A549 (cell line): ENCODE data around the gene LCN2. TPM values are rescaled to one million over a fixed set of nuclear protein-coding genes. Genes with fewer than 3 reads are reported as not detected.

Source experiments
- ATAC-seq, 2 experiments: fragments of 200-7000 bp in 1 of 2; fragments of >200 bp in 1 of 2; cut with Nextera tagmentation in 1 of 2; cut with Tn5 transposase in 1 of 2; 3 replicates each; pipeline versions ENCODE4 v1.8.0 to v1.9.1; 2018 to 2020; ENCODE audit warnings: mild to moderate bottlenecking in 1 of 2, moderate library complexity in 1 of 2
- CTCF ChIA-PET: fragments of 300-600 bp; sonication (Branson Sonifier 250); formaldehyde crosslinking; extraction: SDS; loops from one replicate; lab custom pipeline; 2021; ENCODE audit warnings: antibody characterized with exemption, inconsistent platforms; lab: Yijun Ruan, JAX
- POLR2A ChIA-PET: fragments of 350-600 bp; formaldehyde crosslinking; extraction: SDS; loops from one replicate; lab custom pipeline; 2021; ENCODE audit warnings: antibody characterized with exemption, inconsistent platforms; lab: Yijun Ruan, JAX
- DNase-seq, 2 experiments: peaks; one replicate each; pipeline versions ENCODE4 v3.0.0 to v3.0.0-alpha.2; 2011 to 2016; ENCODE audit warnings: low read depth in 1 of 2, low spot score in 1 of 2
- FAIRE-seq: peaks from 2 replicates; lab custom pipeline; 2011; peaks lifted over from hg19 to GRCh38; lab: Jason Lieb, UNC
- H3K27ac ChIP-seq, 2 experiments: fragments of >200 bp; sonication (Bioruptor Twin); formaldehyde crosslinking; 3 replicates each; pipeline ENCODE4 v1.5.1; 2016 to 2017
- H3K4me1 ChIP-seq: fragments of >200 bp; sonication (Bioruptor Twin); formaldehyde crosslinking; 3 replicates; pipeline ENCODE4 v1.6.1; 2016
- H3K4me2 ChIP-seq: fragments of >200 bp; sonication (Bioruptor Twin); formaldehyde crosslinking; 3 replicates; pipeline ENCODE4 v1.6.1; 2016
- H3K4me3 ChIP-seq: fragments of >200 bp; sonication (Bioruptor Twin); formaldehyde crosslinking; 3 replicates; pipeline ENCODE4 v1.5.1; 2016
- H3K9me3 ChIP-seq: fragments of >200 bp; sonication (Bioruptor Twin); formaldehyde crosslinking; 3 replicates; pipeline ENCODE4 v1.6.1; 2016
- CBX2 ChIP-seq: fragments of 200-600 bp; sonication (generic); IDR thresholded peaks from 2 replicates; pipeline ENCODE4 v1.6.1; 2016; ENCODE audit warnings: low read depth, mild to moderate bottlenecking, borderline replicate concordance
- CBX8 ChIP-seq: fragments of 200-600 bp; sonication (generic); IDR thresholded peaks from 2 replicates; pipeline ENCODE4 v1.6.1; 2016
- CEBPB ChIP-seq, 2 experiments: fragments of >200 bp in 1 of 2; sonication (Bioruptor Twin) in 1 of 2; formaldehyde crosslinking in 1 of 2; IDR thresholded peaks; 2 replicates each; pipeline ENCODE4 v1.6.1; 2012 to 2016
- EHMT2 ChIP-seq: fragments of 200-600 bp; sonication (generic); IDR thresholded peaks from 2 replicates; pipeline ENCODE4 v1.6.1; 2016; ENCODE audit warnings: antibody characterized with exemption, low read depth, mild to moderate bottlenecking, moderate library complexity
- ESRRA ChIP-seq: fragments of 150-350 bp; IDR thresholded peaks from 2 replicates; pipeline ENCODE4 v1.6.1; 2014; ENCODE audit warnings: mild to moderate bottlenecking, low read length, borderline replicate concordance
- FOSB ChIP-seq: fragments of 250-450 bp; sonication (Bioruptor Pico); IDR thresholded peaks from 2 replicates; pipeline ENCODE4 v1.5.0; 2020; ENCODE audit warnings: mild to moderate bottlenecking, moderate library complexity
- GATA3 ChIP-seq: IDR thresholded peaks from 2 replicates; pipeline ENCODE4 v1.6.1; 2012; ENCODE audit warnings: borderline replicate concordance
- HDAC2 ChIP-seq: fragments of 200-600 bp; sonication (generic); IDR thresholded peaks from 2 replicates; pipeline ENCODE4 v1.6.1; 2016
- HOXB5 ChIP-seq: fragments of 250-450 bp; sonication (Bioruptor Pico); IDR thresholded peaks from 2 replicates; pipeline ENCODE4 v1.5.0; 2020; ENCODE audit warnings: mild to moderate bottlenecking, moderate library complexity
- JUN ChIP-seq, 2 experiments: fragments of >200 bp; sonication (Bioruptor Twin); formaldehyde crosslinking; IDR thresholded peaks; 2 replicates in 1 of 2; 3 replicates in 1 of 2; pipeline ENCODE4 v1.6.1; 2016 to 2017
- KDM1A ChIP-seq: fragments of 200-600 bp; sonication (generic); IDR thresholded peaks from 2 replicates; pipeline ENCODE4 v1.6.1; 2016; ENCODE audit warnings: low read depth, mild to moderate bottlenecking
- MYC ChIP-seq: IDR thresholded peaks from 2 replicates; pipeline ENCODE4 v1.6.1; 2012; ENCODE audit warnings: mild to moderate bottlenecking, inconsistent platforms, low read length, improper control_type of control experiment, borderline replicate concordance
- NFE2L2 ChIP-seq: fragments of 150-350 bp; conservative IDR thresholded peaks from 2 replicates; pipeline ENCODE4 v1.6.1; 2014; ENCODE audit warnings: low read length
- NPAS2 ChIP-seq: fragments of 250-450 bp; sonication (Bioruptor Pico); IDR thresholded peaks from 2 replicates; pipeline ENCODE4 v1.8.0; 2022; ENCODE audit warnings: mild to moderate bottlenecking, moderate library complexity, borderline replicate concordance
- PHF8 ChIP-seq: fragments of 200-600 bp; sonication (generic); IDR thresholded peaks from 2 replicates; pipeline ENCODE4 v1.6.1; 2016; ENCODE audit warnings: low read depth, mild to moderate bottlenecking, antibody characterized with exemption, moderate library complexity, borderline replicate concordance
- POLR2AphosphoS2 ChIP-seq: conservative IDR thresholded peaks from 2 replicates; pipeline ENCODE4 v1.6.1; 2012; ENCODE audit warnings: low read length, improper control_type of control experiment, inconsistent platforms
- RNF2 ChIP-seq: fragments of 200-600 bp; sonication (generic); IDR thresholded peaks from 2 replicates; pipeline ENCODE4 v1.6.1; 2016; ENCODE audit warnings: low read depth, mild to moderate bottlenecking, antibody characterized with exemption, moderate library complexity, borderline replicate concordance
- SMC3 ChIP-seq: fragments of >200 bp; sonication (Bioruptor Twin); formaldehyde crosslinking; IDR thresholded peaks from 3 replicates; pipeline ENCODE4 v1.6.1; 2018; ENCODE audit warnings: inconsistent platforms
- SREBF2 ChIP-seq: fragments of 450-650 bp; IDR thresholded peaks from 2 replicates; pipeline ENCODE4 v1.6.1; 2014; ENCODE audit warnings: mild to moderate bottlenecking, moderate library complexity
- TP53 ChIP-seq: fragments of 250-450 bp; sonication (Bioruptor Pico); IDR thresholded peaks from 2 replicates; pipeline ENCODE4 v1.5.0; 2021; ENCODE audit warnings: mild to moderate bottlenecking, moderate library complexity
- ZNF302 ChIP-seq: fragments of 250-450 bp; sonication (Bioruptor Pico); IDR thresholded peaks from 2 replicates; pipeline ENCODE4 v1.9.0; 2021; ENCODE audit warnings: inconsistent platforms, mild to moderate bottlenecking, moderate library complexity
- ZSCAN20 ChIP-seq: fragments of 250-450 bp; sonication (Bioruptor Pico); IDR thresholded peaks from 2 replicates; pipeline ENCODE4 v1.8.0; 2022; ENCODE audit warnings: mild to moderate bottlenecking, moderate library complexity
- WGBS: methylation state at CpG from one replicate; pipeline ENCODE4 v1.1.6; 2017; ENCODE audit errors: missing lambda C conversion rate; 5-methylcytosine and 5-hydroxymethylcytosine counted together
- polyA plus RNA-seq, 4 experiments: library from polyadenylated mRNA; depleted of rRNA in 3 of 4; stranded (reverse); fragments of >200 nt; fragmentation: RNase III in 1 of 4; extraction: RNeasy Plus Mini Kit Qiagen cat#74134 plus additional on column Dnase treatment in 1 of 4; gene quantifications; 2 replicates in 3 of 4; 3 replicates in 1 of 4; pipeline ENCODE4 v1.2.3, GENCODE V29; 2011 to 2017
- TF ChIP-seq, protein P1 (sequence below): fragments of 250-450 bp; sonication (Bioruptor Pico); IDR thresholded peaks from 2 replicates; pipeline ENCODE4 v1.5.0; 2021; ENCODE audit warnings: mild to moderate bottlenecking, moderate library complexity, borderline replicate concordance
- TF ChIP-seq, protein P2 (sequence below): fragments of 150-350 bp; IDR thresholded peaks from 2 replicates; pipeline ENCODE4 v1.6.1; 2014; ENCODE audit warnings: low read depth, mild to moderate bottlenecking, low read length
- TF ChIP-seq, protein P3 (sequence below): fragments of >200 bp; sonication (Bioruptor Twin); formaldehyde crosslinking; IDR thresholded peaks from 2 replicates; pipeline ENCODE4 v1.6.1; 2016
- TF ChIP-seq, protein P4 (sequence below): fragments of 250-450 bp; sonication (Bioruptor Pico); IDR thresholded peaks from 2 replicates; pipeline ENCODE4 v1.5.0; 2020; ENCODE audit warnings: low read depth, mild to moderate bottlenecking, moderate library complexity

Gene LCN2
- polyA plus RNA-seq, 2 of the 4 experiments (the other 2 are of a cell fraction): 2.3 to 11.9 TPM

DNA sequence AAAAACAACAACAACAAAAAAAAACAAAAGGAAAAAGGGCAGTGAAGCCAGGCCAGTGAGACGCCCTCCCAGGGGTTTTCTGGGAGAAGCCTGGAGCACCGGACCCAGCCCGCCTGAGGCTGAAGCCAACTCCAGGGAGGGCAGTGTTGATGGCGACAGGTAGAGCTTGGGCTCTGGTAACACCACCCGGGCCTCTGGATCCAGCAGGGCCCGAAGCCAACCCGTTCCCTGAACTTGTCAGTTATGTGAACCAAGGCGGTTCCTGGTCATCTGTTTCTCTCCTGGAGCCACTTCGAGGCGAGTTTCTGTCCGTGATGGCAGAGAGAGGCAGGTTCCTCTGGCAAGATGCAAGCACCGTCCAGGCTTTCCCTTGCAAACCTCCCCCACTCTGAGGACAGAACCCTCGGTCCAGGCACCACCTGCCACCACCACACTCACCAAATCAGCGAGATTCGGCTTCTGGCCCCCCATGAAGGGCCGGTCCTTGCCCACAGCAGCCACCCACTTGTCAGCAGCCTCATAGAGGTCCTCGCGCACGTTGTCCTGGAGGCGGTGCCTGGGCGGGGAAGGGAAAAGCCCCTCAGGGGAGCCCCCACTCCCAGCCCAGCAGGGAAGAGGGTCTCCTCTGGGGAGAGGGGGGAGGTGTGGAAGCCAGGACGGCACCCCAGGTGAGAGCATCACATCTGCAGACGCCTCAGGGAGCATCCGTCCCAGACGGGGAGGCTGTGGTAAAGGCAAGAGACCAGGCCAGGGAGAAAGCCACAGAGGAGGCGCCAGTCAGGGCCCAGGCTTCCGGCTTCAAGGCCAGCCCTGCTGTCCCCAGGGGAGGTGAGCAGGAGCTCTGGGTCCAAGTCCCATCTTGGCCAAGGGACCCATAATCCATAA, 27.1 kb upstream of the LCN2 start:
- Histone ChIP-seq H3K4me3 (no peak overlapping the region), H3K4me1 (peaks cover 24% of the 10 kb centered on the region), H3K27ac (no peak overlapping the region), H3K9me3 (no peaks in the 10 kb centered on the region), H3K4me2 (no peak overlapping the region)
- no peak for FAIRE-seq
- TF ChIP-seq RNF2: no peak
- TF ChIP-seq CBX8: no peak
- TF ChIP-seq GATA3: no peak
- TF ChIP-seq TP53: no peak
- TF ChIP-seq PHF8: no peak
- no peak for TF ChIP-seq ESRRA
- TF ChIP-seq ZNF302 (CRISPR knock-in tag): no peak
- TF ChIP-seq SMC3: no peak
- no peak for TF ChIP-seq KDM1A
- ChIA-PET POLR2A (no interaction called here), CTCF (interaction anchor here (1.2 to 10.9 kb wide), 2 partner anchors 10 to 28 kb away, joined by 4 to 181 read pairs; no protein-coding TSS in a partner anchor)
- 85% methylated on average over 26 of the region's 27 CpGs for WGBS
- DNase-seq: no peak
- no peak for ATAC-seq

DNA sequence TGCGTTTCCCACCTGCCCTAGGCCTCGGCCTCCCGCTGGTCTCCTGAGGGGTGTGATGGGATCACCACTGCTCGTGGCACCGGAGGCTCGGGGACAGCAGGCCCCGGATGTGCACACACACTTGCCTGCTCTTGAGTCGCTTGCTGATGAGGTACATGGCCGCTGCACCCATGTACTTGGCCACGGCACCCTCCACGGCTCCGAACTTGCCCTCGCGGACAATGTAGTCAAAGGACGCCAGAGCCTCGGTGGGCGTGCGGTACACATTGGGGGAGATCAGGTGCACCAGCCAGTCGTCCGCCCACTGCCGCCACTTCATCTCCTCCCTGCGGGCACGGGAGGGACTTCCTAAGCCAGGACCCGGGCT, 26.5 kb upstream of the LCN2 start:
- H3K27ac ChIP-seq: no peak overlapping the region
- 97% methylated on average over 20 of the region's 24 CpGs for WGBS
- CTCF ChIA-PET: interaction anchor here (10.9 kb wide), 1 partner anchor 11 kb away, joined by 181 read pairs; no protein-coding TSS in a partner anchor
- POLR2A ChIA-PET: no interaction called here
- TF ChIP-seq, protein P1, sequence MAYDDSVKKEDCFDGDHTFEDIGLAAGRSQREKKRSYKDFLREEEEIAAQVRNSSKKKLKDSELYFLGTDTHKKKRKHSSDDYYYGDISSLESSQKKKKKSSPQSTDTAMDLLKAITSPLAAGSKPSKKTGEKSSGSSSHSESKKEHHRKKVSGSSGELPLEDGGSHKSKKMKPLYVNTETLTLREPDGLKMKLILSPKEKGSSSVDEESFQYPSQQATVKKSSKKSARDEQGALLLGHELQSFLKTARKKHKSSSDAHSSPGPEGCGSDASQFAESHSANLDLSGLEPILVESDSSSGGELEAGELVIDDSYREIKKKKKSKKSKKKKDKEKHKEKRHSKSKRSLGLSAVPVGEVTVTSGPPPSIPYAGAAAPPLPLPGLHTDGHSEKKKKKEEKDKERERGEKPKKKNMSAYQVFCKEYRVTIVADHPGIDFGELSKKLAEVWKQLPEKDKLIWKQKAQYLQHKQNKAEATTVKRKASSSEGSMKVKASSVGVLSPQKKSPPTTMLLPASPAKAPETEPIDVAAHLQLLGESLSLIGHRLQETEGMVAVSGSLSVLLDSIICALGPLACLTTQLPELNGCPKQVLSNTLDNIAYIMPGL (CRISPR knock-in tag): no peak
- no peak for TF ChIP-seq NFE2L2
- TF ChIP-seq MYC: no peak
- TF ChIP-seq, protein P2, sequence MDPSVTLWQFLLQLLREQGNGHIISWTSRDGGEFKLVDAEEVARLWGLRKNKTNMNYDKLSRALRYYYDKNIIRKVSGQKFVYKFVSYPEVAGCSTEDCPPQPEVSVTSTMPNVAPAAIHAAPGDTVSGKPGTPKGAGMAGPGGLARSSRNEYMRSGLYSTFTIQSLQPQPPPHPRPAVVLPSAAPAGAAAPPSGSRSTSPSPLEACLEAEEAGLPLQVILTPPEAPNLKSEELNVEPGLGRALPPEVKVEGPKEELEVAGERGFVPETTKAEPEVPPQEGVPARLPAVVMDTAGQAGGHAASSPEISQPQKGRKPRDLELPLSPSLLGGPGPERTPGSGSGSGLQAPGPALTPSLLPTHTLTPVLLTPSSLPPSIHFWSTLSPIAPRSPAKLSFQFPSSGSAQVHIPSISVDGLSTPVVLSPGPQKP: no peak
- no peak for TF ChIP-seq CEBPB (IDR thresholded peaks at IDR 0.05)
- TF ChIP-seq FOSB (CRISPR knock-in tag): no peak
- no peak for TF ChIP-seq RNF2
- TF ChIP-seq ZNF302 (CRISPR knock-in tag): no peak
- TF ChIP-seq EHMT2: no peak
- TF ChIP-seq HDAC2: no peak
- no peak for FAIRE-seq
- H3K4me2 ChIP-seq: no peak overlapping the region
- ATAC-seq: no peak
- H3K4me1 ChIP-seq: peaks cover 23% of the 10 kb centered on the region
- no peaks in the 10 kb centered on the region for H3K9me3 ChIP-seq
- no peak overlapping the region for H3K4me3 ChIP-seq
- no peak for DNase-seq

DNA sequence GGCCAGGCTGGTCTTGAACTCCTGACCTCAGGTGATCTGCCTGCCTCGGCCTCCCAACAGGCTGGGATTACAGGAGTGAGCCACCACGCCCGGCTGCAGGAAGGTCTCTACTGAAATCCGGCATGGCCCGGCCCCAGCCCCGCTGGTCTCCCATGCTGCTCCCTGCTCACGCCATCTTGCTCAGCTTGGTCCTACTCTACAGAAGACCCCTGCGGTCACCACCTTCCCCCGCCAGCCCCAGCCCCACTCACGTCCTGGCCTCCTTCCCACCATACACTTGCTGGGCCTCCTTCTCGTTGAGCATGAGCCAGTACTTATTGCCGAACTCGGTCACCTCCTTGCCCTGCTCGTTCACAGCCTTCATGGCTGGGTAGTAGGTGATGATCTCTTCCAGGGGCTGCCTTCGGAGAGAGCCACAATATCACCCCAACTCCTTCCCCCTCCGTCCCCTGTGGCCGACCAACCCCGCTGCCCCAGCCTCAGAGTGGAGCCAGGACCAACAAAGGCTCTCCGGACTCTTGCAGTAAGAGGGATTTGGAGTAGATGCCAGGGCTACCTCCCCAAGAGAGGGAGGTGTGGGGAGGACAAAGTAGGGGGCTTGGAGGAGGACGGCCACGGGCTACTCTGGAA, 25.7 kb upstream of the LCN2 start:
- H3K4me2 ChIP-seq: no peak overlapping the region
- ATAC-seq (no peak), FAIRE-seq (no peak), DNase-seq (no peak)
- H3K4me1 ChIP-seq: peaks cover 22% of the 10 kb centered on the region
- 94% methylated on average over 21 of the region's 21 CpGs for WGBS
- POLR2A ChIA-PET: interaction anchor here (2.2 kb wide), 1 partner anchor 36 kb away, joined by 7 read pairs; the partner anchor contains the start of gene BBLN
- H3K9me3 ChIP-seq: no peaks in the 10 kb centered on the region
- H3K4me3 ChIP-seq: no peak overlapping the region
- no peak overlapping the region for H3K27ac ChIP-seq
- CTCF ChIA-PET: interaction anchor here (1.1 to 10.9 kb wide), 8 partner anchors 11 to 91 kb away, joined by 3 to 181 read pairs (median 6); no protein-coding TSS in a partner anchor
- TF ChIP-seq CBX2 (no peak), NPAS2 (CRISPR knock-in tag) (no peak), HOXB5 (CRISPR knock-in tag) (no peak), ZSCAN20 (CRISPR knock-in tag) (no peak), JUN (IDR thresholded peaks at IDR 0.05) (no peak), SREBF2 (no peak), EHMT2 (no peak), TP53 (no peak), CBX8 (no peak), HDAC2 (no peak), RNF2 (no peak), POLR2AphosphoS2 (no peak), NFE2L2 (no peak)
- TF ChIP-seq, protein P3, sequence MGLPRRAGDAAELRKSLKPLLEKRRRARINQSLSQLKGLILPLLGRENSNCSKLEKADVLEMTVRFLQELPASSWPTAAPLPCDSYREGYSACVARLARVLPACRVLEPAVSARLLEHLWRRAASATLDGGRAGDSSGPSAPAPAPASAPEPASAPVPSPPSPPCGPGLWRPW: no peak
- TF ChIP-seq, protein P4, sequence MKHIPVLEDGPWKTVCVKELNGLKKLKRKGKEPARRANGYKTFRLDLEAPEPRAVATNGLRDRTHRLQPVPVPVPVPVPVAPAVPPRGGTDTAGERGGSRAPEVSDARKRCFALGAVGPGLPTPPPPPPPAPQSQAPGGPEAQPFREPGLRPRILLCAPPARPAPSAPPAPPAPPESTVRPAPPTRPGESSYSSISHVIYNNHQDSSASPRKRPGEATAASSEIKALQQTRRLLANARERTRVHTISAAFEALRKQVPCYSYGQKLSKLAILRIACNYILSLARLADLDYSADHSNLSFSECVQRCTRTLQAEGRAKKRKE (CRISPR knock-in tag): no peak
- TF ChIP-seq, protein P2: no peak
